HG02642 (cell line): ENCODE results near the gene CMTM8.

Source experiments
- ATAC-seq: cut with Tn5 transposase; IDR thresholded peaks from one replicate; pipeline ENCODE4 v1.9.1; 2021; ENCODE audit warnings: mild to moderate bottlenecking; ENCODE audit not compliant: unreplicated experiment, poor library complexity

The CMTM8 gene

DNA sequence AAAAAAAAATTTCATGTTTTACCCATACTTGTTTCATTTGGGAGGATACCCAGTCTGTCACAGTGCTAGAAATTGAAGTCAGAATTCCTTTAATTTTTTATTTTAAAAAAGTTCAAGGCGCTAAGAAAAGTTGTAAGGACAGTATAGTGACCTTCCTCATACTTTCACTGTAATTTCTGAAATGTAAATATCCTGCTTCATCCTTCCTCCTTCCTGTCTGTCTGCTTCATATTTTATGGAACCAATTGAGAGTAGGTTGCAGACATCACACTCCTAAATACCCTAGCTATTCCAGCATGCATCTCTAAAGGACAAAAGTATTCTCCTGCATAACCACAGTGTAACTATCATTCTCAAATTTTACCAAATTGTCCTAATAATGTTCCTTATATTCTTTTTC is 35.8 kb downstream of the CMTM8 start:
- ATAC-seq: no peak

DNA sequence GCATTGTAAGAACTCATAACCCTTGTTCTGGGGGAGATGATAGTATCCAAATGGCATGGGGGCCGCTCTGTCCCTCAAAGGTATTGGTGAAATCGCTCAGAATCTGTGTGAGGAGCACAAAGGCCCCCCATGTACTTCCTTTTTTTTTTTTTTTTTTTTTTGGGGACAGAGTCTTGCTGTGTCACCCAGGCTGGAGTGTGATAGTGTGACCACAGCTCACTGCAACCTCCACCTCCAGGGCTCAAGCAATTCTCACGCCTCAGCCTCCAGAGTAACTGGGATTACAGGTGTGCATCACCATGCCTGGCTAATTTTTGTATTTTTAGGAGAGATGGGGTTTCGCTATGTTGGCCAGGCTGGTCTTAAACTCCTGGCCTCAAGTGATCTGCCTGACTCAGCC is 37.0 kb downstream of the CMTM8 start:
- no peak for ATAC-seq

DNA sequence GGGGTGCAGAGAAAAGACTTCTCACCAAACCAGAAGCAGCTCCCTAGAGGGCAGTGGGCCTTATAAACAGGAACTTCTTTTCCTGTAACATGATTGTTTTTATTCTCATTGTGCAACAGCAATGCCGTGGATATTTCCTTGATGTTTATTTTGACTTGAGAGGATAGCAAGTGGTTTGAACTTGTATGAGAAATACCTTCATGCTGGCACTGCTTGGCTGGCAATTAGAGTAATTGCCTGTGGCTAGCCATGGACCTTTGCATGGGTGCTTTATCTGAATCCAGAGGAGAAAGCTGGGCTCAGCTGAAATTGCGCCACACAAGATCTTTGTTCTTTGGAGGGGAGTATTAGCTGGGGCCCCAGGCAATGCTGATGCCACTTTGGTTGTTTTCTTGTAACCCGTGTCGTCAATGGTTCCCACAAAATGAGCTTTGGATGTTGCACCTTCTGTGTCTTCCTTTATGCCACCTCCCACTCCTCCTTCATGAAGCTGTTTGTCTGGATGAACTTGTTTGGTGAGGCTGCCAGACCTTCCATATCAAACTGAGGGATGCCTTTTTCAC is 37.9 kb downstream of the CMTM8 start:
- no peak for ATAC-seq

GRCh38 chr3:32278714-32279113 is 40.2 kb downstream of the CMTM8 start:
- no peak for ATAC-seq

DNA sequence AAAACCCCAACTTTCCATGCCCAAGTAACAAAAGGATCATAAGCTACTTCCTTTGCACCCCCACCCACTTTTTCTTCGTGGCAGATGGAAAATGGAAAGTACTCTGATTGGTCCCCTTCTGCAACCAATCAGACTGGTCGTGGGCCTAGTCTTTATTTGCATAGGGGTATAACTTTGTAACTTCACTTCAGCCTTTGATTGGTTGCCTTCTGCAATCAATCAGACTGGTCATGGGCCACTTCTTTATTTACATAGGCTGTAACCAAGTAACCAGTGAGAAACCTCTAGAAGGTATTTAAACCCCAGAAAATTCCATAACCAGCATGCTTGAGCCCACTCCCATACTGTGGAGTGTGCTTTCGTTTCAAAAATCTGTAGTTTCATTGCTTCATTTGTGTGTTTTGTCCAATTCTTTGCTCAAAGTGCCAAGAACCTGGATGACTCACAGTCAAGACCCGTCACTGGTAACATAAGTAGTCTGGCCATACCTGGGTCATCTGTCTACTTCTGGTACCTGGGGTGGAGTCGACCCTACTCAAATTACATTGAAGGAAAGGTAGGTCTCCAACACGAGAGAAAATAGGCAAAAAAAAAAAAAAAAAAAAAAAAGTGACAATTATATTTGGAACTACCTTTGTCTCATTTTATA is 41.9 kb downstream of the CMTM8 start:
- no peak for ATAC-seq

DNA sequence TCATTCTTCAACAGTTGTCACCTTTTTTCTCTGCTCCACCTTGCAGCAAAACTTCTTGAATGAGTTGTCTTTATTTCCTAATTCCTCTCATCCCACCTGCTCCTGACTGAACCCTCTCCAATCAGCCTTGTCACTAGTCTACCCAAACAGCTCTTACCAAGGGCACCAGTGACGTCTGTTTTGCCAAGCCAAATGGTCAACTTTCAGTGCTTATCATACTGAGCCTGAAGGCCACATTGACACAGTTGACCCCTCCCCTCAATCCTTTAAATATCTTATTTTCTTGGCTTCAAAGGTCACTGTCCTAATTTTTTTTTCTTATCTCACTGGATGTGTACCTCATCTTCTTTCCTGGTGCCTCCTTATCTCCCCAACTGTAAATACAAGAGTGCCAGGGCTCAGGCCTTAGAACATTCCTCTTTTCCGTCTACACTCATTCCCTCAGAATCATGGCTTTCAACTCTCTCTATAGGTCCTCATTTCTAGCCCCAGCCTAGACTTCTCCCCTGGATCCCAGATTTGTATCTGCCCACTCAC is 43.2 kb downstream of the CMTM8 start:
- no peak for ATAC-seq

- ATAC-seq: no peak
Measured at GRCh38 chr3:32282578-32283154, 44.2 kb downstream of the CMTM8 start.

DNA sequence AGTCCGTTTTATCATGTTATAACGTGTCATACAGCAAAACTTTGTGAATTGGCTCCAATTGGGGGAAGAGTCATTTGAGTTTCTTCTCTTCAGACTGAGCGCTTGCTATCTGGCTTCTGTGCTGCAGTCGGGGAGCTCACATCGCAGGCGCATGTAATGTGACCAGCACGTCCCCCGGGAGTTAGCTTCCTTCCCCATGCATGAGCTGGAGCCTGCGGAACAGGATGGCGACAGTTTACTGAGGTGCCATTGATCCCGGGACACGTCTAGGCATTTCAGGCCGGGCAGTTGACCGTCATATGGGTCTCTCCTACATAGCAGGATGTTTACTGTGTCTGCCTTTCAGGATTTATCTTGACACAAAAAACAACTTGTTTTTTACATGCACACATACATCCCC is 44.8 kb downstream of the CMTM8 start:
- ATAC-seq: no peak

GRCh38 chr3:32284443-32285212 is 46.1 kb downstream of the CMTM8 start:
- no peak for ATAC-seq

DNA sequence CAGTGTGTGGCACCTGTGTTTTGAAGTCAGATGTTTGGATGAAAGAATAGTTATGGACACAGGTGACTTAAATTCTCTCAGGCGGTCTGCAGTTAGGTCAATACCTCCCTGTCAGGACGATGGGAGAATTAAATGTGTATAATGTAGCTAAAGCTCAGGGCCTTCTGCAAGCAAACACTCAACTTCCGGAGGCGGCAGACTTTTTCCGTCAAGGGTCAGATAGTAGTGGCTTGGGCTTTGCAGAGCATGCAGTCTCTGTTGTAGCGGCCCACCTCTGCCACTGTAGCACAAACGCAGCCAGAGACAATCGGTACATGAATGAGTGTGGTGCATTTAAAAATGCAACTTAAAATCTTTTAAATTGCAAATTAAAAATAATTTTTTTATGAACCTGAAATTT is 47.4 kb downstream of the CMTM8 start:
- no peak for ATAC-seq

- no peak for ATAC-seq
Measured at GRCh38 chr3:32288819-32289218, 50.3 kb downstream of the CMTM8 start.

- ATAC-seq: no peak
Measured at GRCh38 chr3:32290619-32291018, 52.1 kb downstream of the CMTM8 start.

- ATAC-seq: no peak
Measured at GRCh38 chr3:32292085-32292796, 53.8 kb downstream of the CMTM8 start.

GRCh38 chr3:32293903-32294302 is 55.4 kb downstream of the CMTM8 start:
- ATAC-seq: no peak

GRCh38 chr3:32296251-32297204 is 58.0 kb downstream of the CMTM8 start:
- ATAC-seq: peak; percentile 79

- ATAC-seq: no peak
Measured at GRCh38 chr3:32297366-32297765, 58.9 kb downstream of the CMTM8 start.

GRCh38 chr3:32301426-32301825 is 62.9 kb downstream of the CMTM8 start:
- no peak for ATAC-seq

GRCh38 chr3:32302601-32303398 is 64.3 kb downstream of the CMTM8 start:
- ATAC-seq: no peak

DNA sequence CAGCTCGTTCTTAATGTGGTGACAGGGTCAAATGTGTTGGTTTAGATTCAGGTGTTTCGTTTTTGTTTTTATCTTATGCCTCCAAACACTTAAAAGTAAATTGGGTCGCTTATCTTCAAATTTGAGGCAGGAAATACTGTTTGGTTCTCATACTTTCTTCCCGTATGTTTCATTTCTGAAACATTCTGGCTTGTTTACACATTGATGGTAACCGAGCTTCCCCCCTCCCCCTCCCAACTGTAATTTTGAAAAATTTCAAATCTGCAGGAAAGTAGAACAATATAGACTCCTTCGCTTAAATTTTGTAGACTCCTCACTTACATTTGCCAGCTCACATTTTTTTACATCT is 64.9 kb downstream of the CMTM8 start:
- ATAC-seq: no peak
